Hematopoietic multipotent progenitor cell (in vitro differentiated cells): ENCODE results near the gene GLIS2. TPM values are rescaled to one million over a fixed set of nuclear protein-coding genes. Genes with fewer than 3 reads are reported as not detected.

Experiments used
- DNase-seq, 3 donors: peaks; one replicate each; pipeline ENCODE4 v3.0.0-alpha.2; 2011 to 2015; ENCODE audit warnings: low read depth in 2 of 3, low spot score in 2 of 3
- total RNA-seq: library from RNA; depleted of rRNA; stranded (reverse); fragments of >200 nt; gene quantifications from one replicate; pipeline ENCODE4 v1.2.3, GENCODE V29; 2012

Gene GLIS2
- total RNA-seq, 1 donor, result under 0.01 TPM

DNA sequence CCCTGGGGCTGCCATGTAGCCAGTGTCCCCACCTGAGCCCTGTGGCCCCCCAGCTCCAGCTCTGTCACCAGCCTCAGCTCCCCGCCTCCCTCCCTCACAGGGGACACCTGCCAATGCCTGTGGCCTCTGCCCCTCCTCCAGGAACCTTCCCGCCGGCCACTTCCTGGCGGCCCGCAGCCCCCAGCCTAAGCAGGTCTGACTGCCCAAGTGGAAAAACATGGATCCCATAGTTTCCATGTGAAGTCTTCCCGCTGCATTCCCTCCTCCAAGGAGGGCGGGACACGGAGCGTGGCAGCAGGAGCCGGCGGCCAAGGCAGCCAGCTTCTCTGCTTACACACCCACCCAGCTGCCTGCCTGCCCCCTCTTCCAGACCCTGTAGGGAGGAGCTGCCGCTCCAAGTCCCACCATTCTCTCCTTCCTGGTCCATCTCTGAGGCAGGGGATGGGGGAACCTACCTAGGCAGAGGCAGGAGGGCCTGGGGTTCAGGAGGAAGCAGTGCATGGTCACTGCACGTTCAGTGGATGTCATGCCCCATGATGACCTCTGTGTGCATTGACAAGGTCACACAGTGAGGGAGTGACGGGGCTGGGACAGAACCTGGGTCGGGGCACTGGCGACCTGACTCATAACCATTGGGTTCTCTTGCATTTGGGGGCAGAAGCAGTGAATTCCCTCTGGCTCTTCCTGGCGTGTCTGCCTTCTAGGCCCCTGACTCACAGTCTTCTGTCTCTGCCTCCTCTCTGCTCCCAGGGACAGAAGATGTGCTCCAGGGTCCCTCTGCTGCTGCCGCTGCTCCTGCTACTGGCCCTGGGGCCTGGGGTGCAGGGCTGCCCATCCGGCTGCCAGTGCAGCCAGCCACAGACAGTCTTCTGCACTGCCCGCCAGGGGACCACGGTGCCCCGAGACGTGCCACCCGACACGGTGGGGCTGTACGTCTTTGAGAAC lies 64.5 kb downstream of the GLIS2 start:
- DNase-seq, result no peak

DNA sequence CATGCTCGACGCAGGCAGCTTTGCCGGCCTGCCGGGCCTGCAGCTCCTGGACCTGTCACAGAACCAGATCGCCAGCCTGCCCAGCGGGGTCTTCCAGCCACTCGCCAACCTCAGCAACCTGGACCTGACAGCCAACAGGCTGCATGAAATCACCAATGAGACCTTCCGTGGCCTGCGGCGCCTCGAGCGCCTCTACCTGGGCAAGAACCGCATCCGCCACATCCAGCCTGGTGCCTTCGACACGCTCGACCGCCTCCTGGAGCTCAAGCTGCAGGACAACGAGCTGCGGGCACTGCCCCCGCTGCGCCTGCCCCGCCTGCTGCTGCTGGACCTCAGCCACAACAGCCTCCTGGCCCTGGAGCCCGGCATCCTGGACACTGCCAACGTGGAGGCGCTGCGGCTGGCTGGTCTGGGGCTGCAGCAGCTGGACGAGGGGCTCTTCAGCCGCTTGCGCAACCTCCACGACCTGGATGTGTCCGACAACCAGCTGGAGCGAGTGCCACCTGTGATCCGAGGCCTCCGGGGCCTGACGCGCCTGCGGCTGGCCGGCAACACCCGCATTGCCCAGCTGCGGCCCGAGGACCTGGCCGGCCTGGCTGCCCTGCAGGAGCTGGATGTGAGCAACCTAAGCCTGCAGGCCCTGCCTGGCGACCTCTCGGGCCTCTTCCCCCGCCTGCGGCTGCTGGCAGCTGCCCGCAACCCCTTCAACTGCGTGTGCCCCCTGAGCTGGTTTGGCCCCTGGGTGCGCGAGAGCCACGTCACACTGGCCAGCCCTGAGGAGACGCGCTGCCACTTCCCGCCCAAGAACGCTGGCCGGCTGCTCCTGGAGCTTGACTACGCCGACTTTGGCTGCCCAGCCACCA lies 65.4 kb downstream of the GLIS2 start:
- DNase-seq, result no peak

DNA sequence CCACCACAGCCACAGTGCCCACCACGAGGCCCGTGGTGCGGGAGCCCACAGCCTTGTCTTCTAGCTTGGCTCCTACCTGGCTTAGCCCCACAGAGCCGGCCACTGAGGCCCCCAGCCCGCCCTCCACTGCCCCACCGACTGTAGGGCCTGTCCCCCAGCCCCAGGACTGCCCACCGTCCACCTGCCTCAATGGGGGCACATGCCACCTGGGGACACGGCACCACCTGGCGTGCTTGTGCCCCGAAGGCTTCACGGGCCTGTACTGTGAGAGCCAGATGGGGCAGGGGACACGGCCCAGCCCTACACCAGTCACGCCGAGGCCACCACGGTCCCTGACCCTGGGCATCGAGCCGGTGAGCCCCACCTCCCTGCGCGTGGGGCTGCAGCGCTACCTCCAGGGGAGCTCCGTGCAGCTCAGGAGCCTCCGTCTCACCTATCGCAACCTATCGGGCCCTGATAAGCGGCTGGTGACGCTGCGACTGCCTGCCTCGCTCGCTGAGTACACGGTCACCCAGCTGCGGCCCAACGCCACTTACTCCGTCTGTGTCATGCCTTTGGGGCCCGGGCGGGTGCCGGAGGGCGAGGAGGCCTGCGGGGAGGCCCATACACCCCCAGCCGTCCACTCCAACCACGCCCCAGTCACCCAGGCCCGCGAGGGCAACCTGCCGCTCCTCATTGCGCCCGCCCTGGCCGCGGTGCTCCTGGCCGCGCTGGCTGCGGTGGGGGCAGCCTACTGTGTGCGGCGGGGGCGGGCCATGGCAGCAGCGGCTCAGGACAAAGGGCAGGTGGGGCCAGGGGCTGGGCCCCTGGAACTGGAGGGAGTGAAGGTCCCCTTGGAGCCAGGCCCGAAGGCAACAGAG lies 66.3 kb downstream of the GLIS2 start:
- no peak for DNase-seq

DNA sequence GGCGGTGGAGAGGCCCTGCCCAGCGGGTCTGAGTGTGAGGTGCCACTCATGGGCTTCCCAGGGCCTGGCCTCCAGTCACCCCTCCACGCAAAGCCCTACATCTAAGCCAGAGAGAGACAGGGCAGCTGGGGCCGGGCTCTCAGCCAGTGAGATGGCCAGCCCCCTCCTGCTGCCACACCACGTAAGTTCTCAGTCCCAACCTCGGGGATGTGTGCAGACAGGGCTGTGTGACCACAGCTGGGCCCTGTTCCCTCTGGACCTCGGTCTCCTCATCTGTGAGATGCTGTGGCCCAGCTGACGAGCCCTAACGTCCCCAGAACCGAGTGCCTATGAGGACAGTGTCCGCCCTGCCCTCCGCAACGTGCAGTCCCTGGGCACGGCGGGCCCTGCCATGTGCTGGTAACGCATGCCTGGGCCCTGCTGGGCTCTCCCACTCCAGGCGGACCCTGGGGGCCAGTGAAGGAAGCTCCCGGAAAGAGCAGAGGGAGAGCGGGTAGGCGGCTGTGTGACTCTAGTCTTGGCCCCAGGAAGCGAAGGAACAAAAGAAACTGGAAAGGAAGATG lies 67.0 kb downstream of the GLIS2 start:
- no peak for DNase-seq

DNA sequence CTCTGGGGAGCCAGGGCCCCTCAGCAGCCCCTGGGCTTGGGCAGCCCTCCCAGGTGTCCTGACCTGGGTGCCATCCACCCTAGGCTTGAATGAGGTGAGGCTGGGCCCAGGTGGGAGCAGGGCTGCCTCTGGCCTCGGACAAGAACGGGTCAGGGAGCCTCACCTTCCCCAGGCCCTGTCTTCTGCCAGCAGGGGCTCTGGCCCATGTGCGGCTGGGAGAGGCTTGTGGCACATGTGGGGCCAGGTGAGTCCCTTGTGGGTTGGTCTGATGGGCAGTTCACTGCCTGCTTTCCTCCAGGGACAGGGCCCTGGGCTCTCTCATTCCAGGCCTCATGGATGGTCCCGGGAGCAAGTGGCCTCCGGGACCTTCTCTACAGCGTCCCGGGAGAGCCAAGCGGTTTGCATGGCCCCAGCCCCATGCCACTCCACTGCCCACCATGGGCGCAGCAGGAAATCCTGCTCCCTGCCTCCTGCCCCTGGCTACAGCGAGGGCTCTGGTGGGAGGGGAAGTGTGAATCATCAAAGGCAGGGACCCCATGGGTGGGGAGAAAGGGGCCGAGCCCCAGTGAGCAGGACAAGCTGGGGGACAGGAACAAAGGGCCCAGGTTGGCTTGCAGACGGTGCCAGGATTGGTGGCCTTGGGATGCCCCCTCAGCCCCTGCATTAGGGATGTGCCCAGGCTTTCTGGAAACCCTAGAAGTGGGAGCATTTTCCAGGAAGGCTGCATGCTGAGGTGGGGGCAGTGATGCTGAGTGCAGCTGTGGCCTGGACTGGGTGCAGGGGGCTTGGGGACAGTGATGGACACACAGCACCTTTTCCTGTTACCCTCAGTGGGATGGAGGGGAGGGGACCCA lies 68.0 kb downstream of the GLIS2 start:
- DNase-seq, result no peak

DNA sequence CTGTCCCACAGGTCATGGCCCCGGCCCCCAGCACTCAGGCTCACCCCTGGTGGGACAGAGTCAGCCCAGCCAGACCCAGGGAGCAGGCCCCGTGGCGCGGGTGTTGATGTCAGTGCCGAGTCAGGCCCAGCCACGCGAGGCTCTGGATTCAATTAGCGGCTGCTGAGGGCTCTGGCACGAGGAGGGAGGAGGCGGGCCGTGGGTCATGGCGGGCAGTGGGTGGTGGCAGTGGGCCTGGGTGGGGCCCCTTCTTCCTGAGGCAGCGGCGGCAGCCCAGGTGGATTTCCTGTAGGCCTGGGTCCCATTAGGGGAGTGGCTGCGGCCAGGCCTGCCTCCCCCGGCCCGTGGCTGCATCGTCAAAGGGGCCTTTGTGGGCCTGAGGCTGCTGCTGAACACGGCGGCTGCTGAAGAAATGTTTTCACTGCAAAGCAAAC lies 68.7 kb downstream of the GLIS2 start:
- no peak for DNase-seq

DNA sequence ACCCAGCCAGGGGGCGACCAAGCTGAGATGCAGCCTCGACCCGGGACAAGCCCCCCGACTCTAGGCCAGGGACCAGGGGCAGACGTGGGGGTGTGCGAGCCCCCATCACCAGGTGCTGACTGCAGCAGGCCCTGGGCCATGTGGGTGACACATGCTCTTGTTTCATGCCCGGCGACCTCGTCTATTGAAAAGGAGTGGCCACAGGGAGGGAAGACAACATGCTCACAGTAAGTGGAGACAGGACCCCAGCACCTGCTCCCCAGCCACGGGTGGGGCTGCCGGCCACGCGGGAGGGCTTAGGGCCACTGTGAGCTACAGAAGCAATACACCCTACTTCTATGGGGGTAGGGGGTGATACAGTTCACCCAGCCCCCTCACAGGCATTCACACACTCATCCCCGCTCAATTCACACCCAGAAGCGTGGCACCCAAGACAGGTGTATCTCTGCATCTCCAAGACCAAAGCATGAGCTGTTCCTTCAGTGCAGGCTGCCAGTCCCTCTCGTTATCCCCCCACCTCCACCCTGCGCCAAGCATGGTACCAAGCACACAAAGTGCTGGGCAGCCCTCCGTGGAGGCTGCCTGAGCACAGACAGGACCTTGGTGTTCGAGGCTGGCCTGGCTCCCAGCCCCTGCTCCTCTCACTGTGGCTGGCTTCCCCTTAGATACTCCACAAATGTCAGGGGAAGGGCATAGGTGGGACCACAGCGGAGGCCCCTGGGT lies 69.4 kb downstream of the GLIS2 start:
- no peak for DNase-seq

DNA sequence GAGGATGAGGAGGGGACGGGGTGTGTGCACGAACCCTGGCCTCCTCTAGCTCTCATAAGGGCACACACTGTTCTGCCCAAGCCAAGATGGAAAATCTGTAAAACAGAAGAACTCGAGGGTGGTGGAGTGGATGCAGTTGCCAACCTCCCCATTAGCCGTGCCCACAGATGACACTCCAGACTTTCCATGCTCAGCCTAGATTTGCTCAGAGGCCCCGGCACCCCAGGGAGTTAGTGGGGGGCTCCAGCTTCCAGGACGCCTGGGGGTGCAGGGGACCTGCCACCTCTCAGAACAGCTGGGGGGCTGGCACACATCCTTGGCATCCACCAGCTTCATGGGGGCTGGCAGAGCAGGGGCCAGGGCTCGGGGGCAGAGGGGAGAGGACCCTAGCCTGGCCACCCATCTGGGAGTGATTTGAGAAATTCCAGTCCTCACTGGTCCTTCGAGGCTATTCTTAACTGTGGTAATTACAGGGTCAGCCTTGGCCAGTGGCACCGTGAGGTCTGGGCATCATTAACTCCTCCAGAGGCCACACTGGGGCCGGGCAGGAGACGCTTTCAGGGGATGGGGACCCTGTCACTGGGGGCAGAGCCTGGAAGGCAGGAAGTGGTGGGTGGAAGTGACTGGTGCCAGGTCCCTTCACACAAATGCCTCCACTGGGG lies 70.1 kb downstream of the GLIS2 start:
- DNase-seq, result no peak

DNA sequence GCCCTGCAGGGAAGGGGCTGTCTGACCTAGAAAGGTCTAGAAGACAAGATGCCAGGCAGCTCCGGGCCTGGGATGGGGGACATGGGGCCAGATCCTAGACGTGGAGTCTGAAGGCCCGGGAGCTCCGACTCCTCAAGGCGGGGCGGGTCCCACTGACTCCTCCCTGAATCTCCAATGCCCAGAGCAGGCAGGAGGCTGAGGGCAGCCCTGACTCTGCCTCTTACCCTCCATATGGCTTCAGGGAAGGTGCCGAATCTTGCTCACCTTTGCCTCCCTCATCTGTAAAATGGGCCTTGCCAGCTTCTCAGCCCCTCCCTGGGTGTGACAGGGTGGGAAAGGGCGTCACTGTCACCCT lies 70.6 kb downstream of the GLIS2 start:
- no peak for DNase-seq

DNA sequence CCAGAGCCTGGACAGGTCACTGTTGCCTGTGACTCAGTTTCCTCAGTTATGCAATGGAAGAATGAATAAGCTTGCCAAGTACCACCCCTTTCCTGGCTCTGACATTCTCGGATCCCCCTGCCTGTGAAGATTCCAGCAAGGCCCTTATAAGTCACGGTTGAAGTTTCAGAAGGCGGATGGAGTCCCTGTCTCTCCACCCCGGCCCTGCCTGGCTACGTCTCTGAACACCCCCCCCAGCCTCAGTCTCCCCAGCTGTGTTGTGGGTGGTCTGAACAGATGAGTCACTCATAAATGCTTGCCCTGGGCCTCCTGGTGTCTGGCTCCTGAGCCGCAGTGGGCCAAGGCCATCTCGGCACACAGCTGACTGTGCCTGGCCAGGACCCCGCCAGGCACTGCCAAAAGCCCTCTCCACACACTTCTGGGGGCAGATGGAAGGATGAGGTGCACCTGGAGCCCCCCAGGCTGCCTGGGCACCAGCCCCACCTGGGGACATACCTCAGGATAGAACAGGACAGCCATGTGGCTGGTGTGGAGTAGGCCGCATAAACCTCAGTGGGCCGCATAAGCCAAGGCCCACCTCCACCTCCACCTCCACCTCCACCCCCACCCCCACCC lies 71.2 kb downstream of the GLIS2 start:
- no peak for DNase-seq

DNA sequence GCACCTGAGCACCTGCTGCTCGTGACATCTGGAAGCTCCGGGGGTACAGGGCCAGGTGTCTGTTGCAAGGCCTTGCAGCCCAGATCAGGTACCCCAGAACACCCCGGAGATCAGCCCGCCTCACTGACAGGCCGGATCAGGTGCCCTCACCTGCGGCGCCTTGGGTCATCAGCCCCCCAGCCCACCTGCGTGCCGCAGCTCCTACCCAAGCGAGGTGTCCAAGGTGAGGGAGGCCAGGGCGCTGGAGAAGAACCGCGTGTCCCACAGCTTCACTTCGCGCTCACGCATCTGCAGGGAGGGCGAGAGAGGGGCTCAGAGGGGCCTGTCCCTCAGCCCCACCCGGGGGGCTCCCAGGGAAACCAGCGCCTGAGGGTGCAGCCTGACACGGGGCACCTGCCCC lies 71.9 kb downstream of the GLIS2 start:
- no peak for DNase-seq

DNA sequence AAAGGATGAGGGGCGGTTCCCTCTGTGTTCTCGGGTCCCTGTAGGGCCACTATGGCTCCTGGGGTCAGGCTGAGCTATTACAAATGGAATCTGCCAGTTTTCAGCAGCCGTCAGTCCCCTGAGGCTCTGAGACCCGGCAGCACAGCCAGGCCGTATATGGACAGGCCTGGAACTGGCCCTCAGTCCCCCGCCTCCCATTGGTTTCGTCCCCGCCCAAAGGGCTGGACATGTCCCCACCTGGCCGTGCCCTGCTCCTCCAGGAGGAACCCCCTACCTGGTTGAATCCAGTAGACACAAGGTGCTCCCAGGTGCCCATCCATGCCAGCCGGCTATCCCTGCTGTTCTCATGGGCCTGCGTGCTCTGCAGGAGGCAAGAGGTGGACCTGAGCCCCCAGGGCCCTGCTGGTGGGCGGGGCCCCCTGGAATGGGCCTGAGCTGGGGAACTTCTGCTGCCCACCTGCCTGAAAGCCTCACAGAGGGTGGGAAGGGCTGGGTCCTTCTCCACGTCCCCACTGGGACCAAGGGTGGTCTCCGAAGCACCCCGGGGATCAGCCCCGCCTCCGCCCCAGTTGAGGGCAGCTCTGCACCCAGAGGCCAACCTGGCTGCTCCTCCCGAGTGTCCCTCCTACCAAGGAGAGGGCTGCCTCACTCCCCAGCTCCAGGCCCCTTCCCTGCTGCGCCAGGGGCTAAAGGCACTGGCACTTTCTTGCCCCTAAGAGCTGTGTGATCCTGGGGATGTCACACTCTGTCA lies 72.6 kb downstream of the GLIS2 start:
- DNase-seq, result no peak

Other genes starting within 250 kb of the GLIS2 start
- 8.3 TPM for gene ADCY9, start 199.6 kb upstream of the GLIS2 start, total RNA-seq
- gene SRL, start 74.0 kb upstream of the GLIS2 start, total RNA-seq, result under 0.01 TPM
- gene TFAP4, start 43.0 kb upstream of the GLIS2 start, total RNA-seq, result 28.5 TPM
- 26.9 TPM for gene PAM16, start 35.3 kb downstream of the GLIS2 start, total RNA-seq
- gene VASN, start 55.8 kb downstream of the GLIS2 start, total RNA-seq, result 0.27 TPM
- gene CORO7, start 100.5 kb downstream of the GLIS2 start, total RNA-seq, result 107 TPM
- 31.0 TPM for gene DNAJA3, start 109.8 kb downstream of the GLIS2 start, total RNA-seq
- 112 TPM for gene NMRAL1, start 158.6 kb downstream of the GLIS2 start, total RNA-seq
- gene HMOX2, start 160.3 kb downstream of the GLIS2 start, total RNA-seq, result 31.0 TPM
- gene CDIP1, start 222.7 kb downstream of the GLIS2 start, total RNA-seq, result 24.0 TPM
- 0.27 TPM for gene C16orf96, start 240.3 kb downstream of the GLIS2 start, total RNA-seq